ENCODE measurements around the gene NDUFA13. TPM values are rescaled to one million over a fixed set of nuclear protein-coding genes. Genes with fewer than 3 reads are reported as not detected.
"Not testable (repeated sequence)": the region's sequence is repeated elsewhere in the genome, so short reads cannot be mapped to it uniquely, and the experiment has no call there.

The NDUFA13 gene
- total RNA-seq, 1 experiment from 2014 or later, result 489 TPM

DNA sequence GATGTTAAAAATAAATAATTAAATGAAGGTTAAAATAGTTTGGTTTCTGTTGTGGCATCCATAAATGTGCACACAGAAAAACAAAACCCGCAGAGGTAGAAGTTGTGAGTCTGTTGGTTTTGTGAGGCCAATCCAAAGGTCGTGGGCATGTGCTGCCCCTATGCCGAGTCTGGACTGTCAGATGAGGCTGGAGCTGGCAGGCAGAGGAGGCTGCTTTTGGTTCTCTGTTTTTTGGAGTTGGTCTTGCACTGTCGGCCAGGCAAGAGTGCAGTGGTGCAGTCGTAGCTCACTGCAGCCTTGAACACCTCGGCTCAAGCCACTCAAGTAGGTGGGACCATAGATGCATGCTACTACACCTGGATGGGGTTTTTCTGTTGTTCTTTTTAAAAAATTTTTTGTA lies 44.3 kb upstream of the NDUFA13 start:
- Histone ChIP-seq H3K4me1 (ENCODE audit: insufficient read depth, low read length) (peaks cover 10% of the 10 kb centered on the region), H3K4ac (ENCODE audit: low read depth, low read length) (no peak overlapping the region), H3K4me2 (ENCODE audit: insufficient read depth, insufficient read length, low read length) (no peak overlapping the region), H4K8ac (replicated peaks; ENCODE audit: insufficient read length, low read depth, low read length) (no peak overlapping the region), H3K56ac (ENCODE audit: insufficient read length, low read depth, low read length) (no peak overlapping the region), H3K9ac (ENCODE audit: extremely low read depth, insufficient read length, low read length) (no peak overlapping the region), H4K20me1 (ENCODE audit: control insufficient read depth, insufficient read depth, insufficient read length) (peaks cover 3% of the 10 kb centered on the region), H2BK20ac (ENCODE audit: low read depth, low read length, poor library complexity, severe bottlenecking) (no peak overlapping the region), H3K23ac (ENCODE audit: insufficient read length, low read depth, low read length) (no peak overlapping the region), H2BK5ac (ENCODE audit: insufficient read length, low read length) (no peak overlapping the region), H3T11ph (ENCODE audit: low read length) (no peak overlapping the region), H3K27me3 (ENCODE audit: insufficient read depth, low read length) (no peaks in the 10 kb centered on the region), H4K91ac (ENCODE audit: insufficient read length, low read depth, low read length) (no peak overlapping the region), H3K18ac (ENCODE audit: insufficient read length, low read depth, low read length) (no peak overlapping the region), H3K14ac (ENCODE audit: insufficient read depth, low read length) (no peak overlapping the region), H3K9me3 (ENCODE audit: control insufficient read depth, low read depth, low read length) (peaks cover 10% of the 10 kb centered on the region), H4K5ac (ENCODE audit: insufficient read length, low read depth, low read length) (no peak overlapping the region), H3K79me2 (ENCODE audit: insufficient read depth, low read length) (peaks cover 12% of the 10 kb centered on the region; the same call in 1 of the 2 replicates), H2BK15ac (ENCODE audit: low read depth, low read length) (no peak overlapping the region), H2BK120ac (ENCODE audit: low read depth, low read length, poor library complexity, severe bottlenecking) (no peak overlapping the region), H2AFZ (ENCODE audit: low read length) (no peak overlapping the region), H2AK5ac (ENCODE audit: insufficient read length, low read length) (no peak overlapping the region), H3K23me2 (ENCODE audit: insufficient read length, low read depth, low read length, poor library complexity, severe bottlenecking) (no peaks in the 10 kb centered on the region), H3K79me1 (ENCODE audit: insufficient read depth, low read depth, low read length, poor library complexity, severe bottlenecking) (peaks cover 6% of the 10 kb centered on the region), H3K27ac (ENCODE audit: insufficient read length, low read depth, low read length) (no peak overlapping the region), H2BK12ac (ENCODE audit: insufficient read length, low read depth, low read length) (no peak overlapping the region)
- no peak for DNase-seq
- TF ChIP-seq, protein P1, sequence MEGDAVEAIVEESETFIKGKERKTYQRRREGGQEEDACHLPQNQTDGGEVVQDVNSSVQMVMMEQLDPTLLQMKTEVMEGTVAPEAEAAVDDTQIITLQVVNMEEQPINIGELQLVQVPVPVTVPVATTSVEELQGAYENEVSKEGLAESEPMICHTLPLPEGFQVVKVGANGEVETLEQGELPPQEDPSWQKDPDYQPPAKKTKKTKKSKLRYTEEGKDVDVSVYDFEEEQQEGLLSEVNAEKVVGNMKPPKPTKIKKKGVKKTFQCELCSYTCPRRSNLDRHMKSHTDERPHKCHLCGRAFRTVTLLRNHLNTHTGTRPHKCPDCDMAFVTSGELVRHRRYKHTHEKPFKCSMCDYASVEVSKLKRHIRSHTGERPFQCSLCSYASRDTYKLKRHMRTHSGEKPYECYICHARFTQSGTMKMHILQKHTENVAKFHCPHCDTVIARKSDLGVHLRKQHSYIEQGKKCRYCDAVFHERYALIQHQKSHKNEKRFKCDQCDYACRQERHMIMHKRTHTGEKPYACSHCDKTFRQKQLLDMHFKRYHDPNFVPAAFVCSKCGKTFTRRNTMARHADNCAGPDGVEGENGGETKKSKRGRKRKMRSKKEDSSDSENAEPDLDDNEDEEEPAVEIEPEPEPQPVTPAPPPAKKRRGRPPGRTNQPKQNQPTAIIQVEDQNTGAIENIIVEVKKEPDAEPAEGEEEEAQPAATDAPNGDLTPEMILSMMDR (conservative IDR thresholded peaks at IDR 0.05), result no peak
- peaks cover 31 to 37% of the 10 kb centered on the region in 2 experiments for H3K4me1 Mint-ChIP-seq
- no peaks in the 10 kb centered on the region for H3K27me3 Mint-ChIP-seq (ENCODE audit: low read depth)
- peak overlapping the region in 2 of 3 experiments; percentile 31 to 76; a peak in 2 of 7 replicates for H3K27ac Mint-ChIP-seq
- peaks cover 22 to 26% of the 10 kb centered on the region in 2 experiments for H3K9me3 Mint-ChIP-seq
- H3K4me3 Mint-ChIP-seq, result no peak overlapping the region
- H3K36me3 Mint-ChIP-seq (ENCODE audit: insufficient read depth in 1 of 3, low read depth in 3 of 3), result peaks cover 26 to 48% (median 34%) of the 10 kb centered on the region in 3 experiments
- WGBS (ENCODE audit: extremely low coverage, insufficient read length, low lambda C conversion rate), result no CpG with 5 or more reads among the region's 6 CpGs

DNA sequence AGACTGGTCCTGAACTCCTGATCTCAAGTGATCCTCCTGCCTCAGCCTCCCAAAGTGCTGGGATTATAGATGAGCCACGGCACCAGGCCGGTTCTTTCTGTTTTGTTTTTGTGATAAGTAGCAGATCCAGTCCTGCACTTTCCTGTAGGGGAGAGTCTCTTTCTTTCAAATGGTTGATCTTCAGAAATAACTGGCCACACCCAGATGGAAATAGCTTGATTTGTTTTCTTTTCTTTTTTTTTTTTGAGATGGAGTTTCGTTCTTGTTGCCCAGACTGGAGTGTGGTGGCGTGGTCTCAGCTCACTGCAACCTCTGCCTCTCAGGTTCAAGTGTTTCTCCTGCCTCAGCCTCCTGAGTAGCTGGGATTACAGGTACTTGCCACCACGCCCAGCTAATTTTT lies 43.9 kb upstream of the NDUFA13 start:
- H3K79me2 ChIP-seq (ENCODE audit: insufficient read depth, low read length), result peaks cover 14% of the 10 kb centered on the region; the same call in 1 of the 2 replicates
- peak overlapping the region; percentile 31 to 76 (median 37); a peak in 2 of 7 replicates for H3K27ac Mint-ChIP-seq
- H3K36me3 Mint-ChIP-seq (ENCODE audit: insufficient read depth in 1 of 3, low read depth in 3 of 3), result peaks cover 21 to 47% (median 33%) of the 10 kb centered on the region in 3 experiments

More for the DNA sequence above, 43.9 kb upstream of the NDUFA13 start:
- H2BK5ac ChIP-seq (ENCODE audit: insufficient read length, low read length); DNase-seq; H2BK15ac ChIP-seq (ENCODE audit: low read depth, low read length); H2BK20ac ChIP-seq (ENCODE audit: low read depth, low read length, poor library complexity, severe bottlenecking); H3K23me2 ChIP-seq (ENCODE audit: insufficient read length, low read depth, low read length, poor library complexity, severe bottlenecking); H3K27ac ChIP-seq (ENCODE audit: insufficient read length, low read depth, low read length); H2BK12ac ChIP-seq (ENCODE audit: insufficient read length, low read depth, low read length); H3K79me1 ChIP-seq (ENCODE audit: insufficient read depth, low read depth, low read length, poor library complexity, severe bottlenecking); H3K9ac ChIP-seq (ENCODE audit: extremely low read depth, insufficient read length, low read length); H3K4me3 Mint-ChIP-seq; H3K18ac ChIP-seq (ENCODE audit: insufficient read length, low read depth, low read length); H3K27me3 Mint-ChIP-seq (ENCODE audit: low read depth); H2BK120ac ChIP-seq (ENCODE audit: low read depth, low read length, poor library complexity, severe bottlenecking); H4K20me1 ChIP-seq (ENCODE audit: control insufficient read depth, insufficient read depth, insufficient read length); H3K56ac ChIP-seq (ENCODE audit: insufficient read length, low read depth, low read length); H3K27me3 ChIP-seq (ENCODE audit: insufficient read depth, low read length); H4K8ac ChIP-seq (replicated peaks; ENCODE audit: insufficient read length, low read depth, low read length); H2AFZ ChIP-seq (ENCODE audit: low read length); H4K91ac ChIP-seq (ENCODE audit: insufficient read length, low read depth, low read length); H3K4me2 ChIP-seq (ENCODE audit: insufficient read depth, insufficient read length, low read length); H3K4me1 ChIP-seq (ENCODE audit: insufficient read depth, low read length); H3K23ac ChIP-seq (ENCODE audit: insufficient read length, low read depth, low read length); H3K4ac ChIP-seq (ENCODE audit: low read depth, low read length); H3T11ph ChIP-seq (ENCODE audit: low read length); H3K14ac ChIP-seq (ENCODE audit: insufficient read depth, low read length); H2AK5ac ChIP-seq (ENCODE audit: insufficient read length, low read length); H4K5ac ChIP-seq (ENCODE audit: insufficient read length, low read depth, low read length); H3K9me3 ChIP-seq (ENCODE audit: control insufficient read depth, low read depth, low read length): not testable (repeated sequence)
- Mint-ChIP-seq H3K9me3 (peaks cover 17 to 21% of the 10 kb centered on the region in 2 experiments), H3K4me1 (peaks cover 36 to 41% of the 10 kb centered on the region in 2 experiments)
- no CpG with 5 or more reads among the region's 5 CpGs for WGBS (ENCODE audit: extremely low coverage, insufficient read length, low lambda C conversion rate)

Data from H9 (cell line).